OCI-LY1 (cell line): ENCODE data around the gene CCL11.

Source experiments
- H2AFZ ChIP-seq: fragments of 200-600 bp; sonication (generic), shearing (Covaris generic); 2 replicates; pipeline ENCODE4 v1.6.0; 2014; ENCODE audit warnings: antibody characterized with exemption, mild to moderate bottlenecking, low read length
- H3F3A ChIP-seq: fragments of 200-600 bp; sonication (generic), shearing (Covaris generic); 2 replicates; pipeline ENCODE4 v1.6.0; 2014; ENCODE audit warnings: mild to moderate bottlenecking, antibody characterized with exemption, low read length, moderate library complexity; ENCODE audit not compliant: insufficient read depth
- H3K27ac ChIP-seq: fragments of 200-600 bp; sonication (generic); 2 replicates; pipeline ENCODE4 v1.5.1; 2014; ENCODE audit warnings: low read length, mixed run types, mild to moderate bottlenecking, low read depth; ENCODE audit not compliant: poor library complexity, severe bottlenecking
- H3K27me3 ChIP-seq: fragments of 200-600 bp; sonication (generic); 2 replicates; pipeline ENCODE4 v1.6.0; 2014; ENCODE audit warnings: antibody characterized with exemption, mild to moderate bottlenecking, low read length, moderate library complexity; ENCODE audit not compliant: insufficient read depth
- H3K36me3 ChIP-seq: fragments of 200-600 bp; sonication (generic); 2 replicates; pipeline ENCODE4 v1.6.1; 2014; ENCODE audit warnings: mild to moderate bottlenecking, antibody characterized with exemption, low read length, moderate library complexity, mixed read lengths; ENCODE audit not compliant: insufficient read depth
- H3K4me1 ChIP-seq: fragments of 200-600 bp; sonication (generic); 2 replicates; pipeline ENCODE4 v1.5.1; 2014; ENCODE audit warnings: mild to moderate bottlenecking, low read length, moderate library complexity; ENCODE audit not compliant: insufficient read depth, severe bottlenecking
- H3K4me2 ChIP-seq: fragments of 200-600 bp; sonication (generic), shearing (Covaris generic); 2 replicates; pipeline ENCODE4 v1.6.1; 2014; ENCODE audit warnings: low read length
- H3K4me3 ChIP-seq: fragments of 200-600 bp; sonication (generic); 2 replicates; pipeline ENCODE4 v1.5.1; 2014; ENCODE audit warnings: low read length, low read depth, mild to moderate bottlenecking, mixed read lengths; ENCODE audit not compliant: poor library complexity, severe bottlenecking
- H3K79me2 ChIP-seq: fragments of 200-600 bp; shearing (Covaris generic); 2 replicates; pipeline ENCODE4 v1.6.1; 2016; ENCODE audit warnings: mixed run types, low read length, mixed read lengths; ENCODE audit not compliant: insufficient read depth
- H3K9ac ChIP-seq: fragments of 200-600 bp; sonication (generic), shearing (Covaris generic); 2 replicates; pipeline ENCODE4 v1.6.1; 2014; ENCODE audit warnings: mild to moderate bottlenecking, low read length, mixed read lengths
- H3K9me2 ChIP-seq: fragments of 200-600 bp; sonication (generic), shearing (Covaris generic); 2 replicates; pipeline ENCODE4 v1.6.1; 2014; ENCODE audit warnings: low read depth, mild to moderate bottlenecking, low read length, mixed read lengths
- H3K9me3 ChIP-seq: fragments of 200-600 bp; shearing (Covaris generic); 2 replicates; pipeline ENCODE4 v1.6.1; 2014; ENCODE audit warnings: low read length, mixed read lengths
- H4K20me1 ChIP-seq: fragments of 200-600 bp; sonication (generic), shearing (Covaris generic); 2 replicates; pipeline ENCODE4 v1.6.0; 2016; ENCODE audit warnings: mild to moderate bottlenecking, low read length; ENCODE audit not compliant: insufficient read depth
- CTCF ChIP-seq: fragments of 200-600 bp; sonication (generic), shearing (Covaris generic); IDR thresholded peaks from 2 replicates; pipeline ENCODE4 v1.5.1; 2017; ENCODE audit warnings: mild to moderate bottlenecking, antibody characterized with exemption, low read length, moderate library complexity, mixed read lengths
- EZH2 ChIP-seq: fragments of 200-600 bp; sonication (generic), shearing (Covaris generic); IDR thresholded peaks from 2 replicates; pipeline ENCODE4 v1.8.0; 2017; ENCODE audit warnings: borderline replicate concordance, mixed run types, mild to moderate bottlenecking, antibody characterized with exemption, low read length, moderate library complexity, mixed read lengths

Gene CCL11

DNA sequence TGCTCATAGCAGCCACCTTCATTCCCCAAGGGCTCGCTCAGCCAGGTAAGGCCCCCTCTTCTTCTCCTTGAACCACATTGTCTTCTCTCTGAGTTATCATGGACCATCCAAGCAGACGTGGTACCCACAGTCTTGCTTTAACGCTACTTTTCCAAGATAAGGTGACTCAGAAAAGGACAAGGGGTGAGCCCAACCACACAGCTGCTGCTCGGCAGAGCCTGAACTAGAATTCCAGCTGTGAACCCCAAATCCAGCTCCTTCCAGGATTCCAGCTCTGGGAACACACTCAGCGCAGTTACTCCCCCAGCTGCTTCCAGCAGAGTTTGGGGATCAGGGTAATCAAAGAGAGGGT lies 30.2 kb upstream of the CCL11 start:
- TF ChIP-seq EZH2, result no peak
- no peak for TF ChIP-seq CTCF
- Histone ChIP-seq H3K79me2 (no peaks in the 10 kb centered on the region), H3K9me2 (no peaks in the 10 kb centered on the region), H3K27ac (no peak overlapping the region), H3K9me3 (no peaks in the 10 kb centered on the region), H3K4me3 (no peak overlapping the region), H3K4me1 (no peaks in the 10 kb centered on the region), H3K4me2 (no peak overlapping the region), H3F3A (no peaks in the 10 kb centered on the region), H2AFZ (no peak overlapping the region), H4K20me1 (no peaks in the 10 kb centered on the region), H3K9ac (no peak overlapping the region), H3K36me3 (no peaks in the 10 kb centered on the region), H3K27me3 (no peaks in the 10 kb centered on the region)

GRCh38 chr17:34255841-34256240 lies 29.7 kb upstream of the CCL11 start:
- no peak overlapping the region for H3K9ac ChIP-seq
- H3F3A ChIP-seq, result no peaks in the 10 kb centered on the region
- H3K79me2 ChIP-seq, result no peaks in the 10 kb centered on the region
- no peaks in the 10 kb centered on the region for H3K9me2 ChIP-seq
- no peak overlapping the region for H2AFZ ChIP-seq
- H3K27me3 ChIP-seq, result no peaks in the 10 kb centered on the region
- H3K27ac ChIP-seq, result no peak overlapping the region
- no peak overlapping the region for H3K4me2 ChIP-seq
- no peaks in the 10 kb centered on the region for H3K36me3 ChIP-seq
- no peaks in the 10 kb centered on the region for H3K9me3 ChIP-seq
- no peaks in the 10 kb centered on the region for H3K4me1 ChIP-seq
- TF ChIP-seq EZH2 (no peak), CTCF (no peak)
- H3K4me3 ChIP-seq, result no peak overlapping the region
- H4K20me1 ChIP-seq, result no peaks in the 10 kb centered on the region

DNA sequence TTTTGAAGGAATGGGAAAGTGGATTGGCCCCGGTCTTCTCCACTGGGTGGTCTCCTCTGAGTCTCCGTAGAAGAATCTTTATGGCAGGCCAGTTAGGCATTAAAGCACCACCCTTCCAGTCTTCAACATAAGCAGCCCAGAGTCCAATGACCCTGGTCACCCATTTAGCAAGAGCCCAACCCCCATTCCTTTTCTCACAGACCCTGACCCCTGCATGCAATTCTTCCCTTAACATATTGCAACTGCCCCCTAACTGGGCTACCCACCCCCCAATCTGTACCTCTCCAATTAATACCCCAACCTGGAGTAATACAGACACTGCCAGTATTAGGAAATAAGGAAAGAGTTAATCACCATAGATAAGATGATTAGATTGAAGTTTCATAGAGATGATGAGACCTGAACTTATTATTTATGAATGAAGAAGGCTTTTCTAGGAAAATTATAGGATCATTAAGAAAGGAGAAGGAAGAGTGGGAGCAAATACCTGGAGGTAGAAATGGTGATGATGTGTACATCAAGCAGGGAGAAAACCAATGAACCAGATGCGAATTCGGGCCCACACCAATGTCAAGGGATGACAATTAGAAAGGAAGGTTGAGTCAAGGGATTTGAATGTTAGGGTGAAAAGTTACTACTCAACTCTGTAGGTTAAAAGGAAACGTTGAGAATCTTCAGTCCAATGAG lies 28.1 kb upstream of the CCL11 start:
- Histone ChIP-seq H3K36me3 (no peaks in the 10 kb centered on the region), H3K9ac (no peak overlapping the region), H3F3A (no peaks in the 10 kb centered on the region), H3K4me3 (no peak overlapping the region), H4K20me1 (no peaks in the 10 kb centered on the region), H3K4me2 (no peak overlapping the region), H3K27me3 (no peaks in the 10 kb centered on the region), H3K9me3 (no peaks in the 10 kb centered on the region), H3K9me2 (no peaks in the 10 kb centered on the region), H2AFZ (no peak overlapping the region), H3K4me1 (no peaks in the 10 kb centered on the region), H3K79me2 (no peaks in the 10 kb centered on the region), H3K27ac (no peak overlapping the region)
- TF ChIP-seq EZH2 (no peak), CTCF (no peak)
